CD14-positive monocyte (primary cell): ENCODE results near the gene MIER3. TPM values are rescaled to one million over a fixed set of nuclear protein-coding genes. Genes with fewer than 3 reads are reported as not detected.
A peak's percentile ranks its signal among the peaks of the same experiment; 100 is the strongest.

Experiments used
- DNase-seq, 3 donors: peaks; one replicate each; pipeline ENCODE4 v3.0.0-alpha.2; 2011 to 2022
- H2AFZ ChIP-seq: 2 replicates; pipeline ENCODE4 v1.6.0; 2012; ENCODE audit warnings: mild to moderate bottlenecking, low read depth, low read length, inconsistent platforms; ENCODE audit not compliant: insufficient read depth, poor library complexity, severe bottlenecking
- H3K27ac ChIP-seq, 2 donors: 1 replicate in 1 of 2; 2 replicates in 1 of 2; pipeline ENCODE4 v1.5.1; 2012 to 2013; ENCODE audit warnings: low read length in 2 of 2, control low read depth in 1 of 2, inconsistent platforms in 1 of 2, low read depth in 1 of 2, mild to moderate bottlenecking in 1 of 2
- H3K27me3 ChIP-seq, 2 donors: one replicate each; pipeline versions ENCODE4 v1.6.0 to v1.6.1; 2011 to 2013; ENCODE audit warnings: low read length in 2 of 2; ENCODE audit not compliant: control insufficient read depth in 2 of 2, insufficient read depth in 2 of 2
- H3K36me3 ChIP-seq, 2 donors: replicated peaks in 1 of 2; 1 replicate in 1 of 2; 2 replicates in 1 of 2; pipeline versions ENCODE4 v1.5.1 to v1.6.1; 2012 to 2013; ENCODE audit warnings: low read length in 2 of 2, control low read depth in 1 of 2, inconsistent platforms in 1 of 2, mild to moderate bottlenecking in 1 of 2; ENCODE audit not compliant: insufficient read depth in 2 of 2, control insufficient read depth in 1 of 2
- H3K4me1 ChIP-seq, 2 donors: 1 replicate in 1 of 2; 2 replicates in 1 of 2; pipeline versions ENCODE4 v1.5.1 to v1.6.1; 2012 to 2013; ENCODE audit warnings: low read length in 2 of 2, control low read depth in 1 of 2, inconsistent platforms in 1 of 2, mild to moderate bottlenecking in 1 of 2, moderate library complexity in 1 of 2; ENCODE audit not compliant: insufficient read depth in 2 of 2, control insufficient read depth in 1 of 2
- H3K4me2 ChIP-seq: replicated peaks from 2 replicates; pipeline ENCODE3; 2012; ENCODE audit warnings: low read length, moderate library complexity, mild to moderate bottlenecking; ENCODE audit not compliant: poor library complexity, severe bottlenecking; ENCODE audit errors: extremely low read depth
- H3K4me3 ChIP-seq, 3 experiments: fragments of 200-600 bp in 1 of 3; sonication (generic) in 1 of 3; replicated peaks in 1 of 3; 1 replicate in 2 of 3; 2 replicates in 1 of 3; pipeline ENCODE4 v1.5.1; 2011 to 2013; ENCODE audit warnings: low read length in 3 of 3, mild to moderate bottlenecking in 3 of 3, control low read depth in 2 of 3, low read depth in 2 of 3, inconsistent platforms in 1 of 3, moderate library complexity in 1 of 3
- H3K79me2 ChIP-seq: 2 replicates; pipeline ENCODE4 v1.6.0; 2012; ENCODE audit warnings: mild to moderate bottlenecking, control low read depth, inconsistent platforms, low read length, moderate library complexity; ENCODE audit not compliant: insufficient read depth
- H3K9ac ChIP-seq: 2 replicates; pipeline ENCODE4 v1.6.0; 2017; ENCODE audit warnings: low read length, mild to moderate bottlenecking; ENCODE audit not compliant: insufficient read depth, poor library complexity, severe bottlenecking
- H3K9me3 ChIP-seq, 2 donors: replicated peaks in 1 of 2; 1 replicate in 1 of 2; 2 replicates in 1 of 2; pipeline versions ENCODE4 v1.5.1 to v1.6.1; 2012 to 2013; ENCODE audit warnings: low read length in 2 of 2, control low read depth in 1 of 2; ENCODE audit not compliant: control insufficient read depth in 1 of 2, insufficient read depth in 1 of 2
- H4K20me1 ChIP-seq: 2 replicates; pipeline ENCODE4 v1.6.0; 2012; ENCODE audit warnings: mild to moderate bottlenecking, low read length, control low read depth, moderate library complexity; ENCODE audit not compliant: insufficient read depth
- H3K27ac Mint-ChIP-seq, 7 donors: one replicate each; pipeline ENCODE4 v1.8.0; 2020; ENCODE audit warnings: mild to moderate bottlenecking in 7 of 7, mixed read lengths in 7 of 7, moderate library complexity in 6 of 7, inconsistent platforms in 2 of 7
- H3K27me3 Mint-ChIP-seq, 3 donors: one replicate each; pipeline ENCODE4 v1.8.0; 2021 to 2022; ENCODE audit warnings: low read depth in 3 of 3, mild to moderate bottlenecking in 3 of 3, mixed read lengths in 3 of 3, moderate library complexity in 3 of 3, inconsistent platforms in 1 of 3
- H3K36me3 Mint-ChIP-seq, 2 donors: one replicate each; pipeline ENCODE4 v1.8.0; 2020; ENCODE audit warnings: mixed read lengths in 2 of 2, inconsistent platforms in 1 of 2, mild to moderate bottlenecking in 1 of 2
- H3K4me1 Mint-ChIP-seq: one replicate; pipeline ENCODE4 v1.8.0; 2020; ENCODE audit warnings: mild to moderate bottlenecking, mixed read lengths
- H3K4me3 Mint-ChIP-seq, 2 donors: one replicate each; pipeline ENCODE4 v1.8.0; 2020; ENCODE audit warnings: mild to moderate bottlenecking in 2 of 2, mixed read lengths in 2 of 2, moderate library complexity in 1 of 2
- H3K9me3 Mint-ChIP-seq, 7 donors: one replicate each; pipeline ENCODE4 v1.8.0; 2020 to 2022; ENCODE audit warnings: mixed read lengths in 7 of 7, mild to moderate bottlenecking in 6 of 7, moderate library complexity in 6 of 7, inconsistent platforms in 2 of 7
- WGBS: methylation state at CpG from one replicate; pipeline ENCODE4 v1.1.5; 2013; ENCODE audit warnings: missing lambda C conversion rate; ENCODE audit not compliant: insufficient coverage; 5-methylcytosine and 5-hydroxymethylcytosine counted together
- intact Hi-C, 2 donors: fragments of 100-400 bp; cut with micrococcal nuclease; formaldehyde crosslinking; loops; one replicate each; pipeline versions ENCODE4 v1.15.0 to v1.15.1; 2023
- polyA plus RNA-seq, 3 donors: library from polyadenylated mRNA; depleted of rRNA in 1 of 3; unstranded in 2 of 3; stranded (reverse) in 1 of 3; fragments of 300-500 nt in 2 of 3; fragments of >200 nt in 1 of 3; fragmentation: Illumina TruSeq in 2 of 3; gene quantifications; 1 replicate in 2 of 3; 2 replicates in 1 of 3; pipeline ENCODE4 v1.2.3, GENCODE V29; 2012 to 2021
- TF ChIP-seq, protein P1 (sequence below): fragments of 200-600 bp; IDR thresholded peaks from one replicate; pipeline ENCODE4 v1.8.0; 2022; ENCODE audit warnings: antibody characterized with exemption, mild to moderate bottlenecking

The MIER3 gene
- polyA plus RNA-seq, 3 donors: 2.4 to 5.7 (median 2.9) TPM

DNA sequence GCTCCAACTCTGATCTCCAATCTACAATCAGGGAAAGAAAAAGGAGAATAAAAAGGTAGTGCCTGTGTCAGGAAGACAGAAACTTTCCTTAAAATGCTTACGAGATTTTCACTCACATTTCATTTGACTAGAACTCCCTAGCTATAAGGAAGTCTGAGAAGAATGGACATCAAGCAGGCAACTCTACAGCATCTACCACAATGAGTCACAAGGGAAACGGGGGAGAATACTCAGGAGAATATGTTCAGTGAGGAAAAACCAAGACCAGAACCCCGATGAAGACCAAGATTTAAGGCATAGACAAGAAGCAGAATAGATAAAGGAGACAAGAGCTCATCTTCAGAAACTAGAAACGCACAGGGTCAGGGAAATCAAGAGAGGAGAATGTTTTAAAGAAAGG lies 51.5 kb downstream of the MIER3 start:
- H3K36me3 Mint-ChIP-seq: peaks cover 15 to 18% of the 10 kb centered on the region in 2 donors
- H3K4me3 ChIP-seq: no peak overlapping the region
- peaks cover 0 to 5% of the 10 kb centered on the region in 2 donors for H3K4me1 ChIP-seq
- no peaks in the 10 kb centered on the region for H3K27me3 Mint-ChIP-seq
- H3K4me2 ChIP-seq: peak overlapping the region; percentile 23
- H3K4me3 Mint-ChIP-seq: no peak overlapping the region
- peak overlapping the region in 1 of 2 donors; percentile 6 for H3K27ac ChIP-seq
- no peak overlapping the region for H2AFZ ChIP-seq
- no peak overlapping the region for H3K27ac Mint-ChIP-seq
- peaks cover 4% of the 10 kb centered on the region for H3K4me1 Mint-ChIP-seq
- H3K27me3 ChIP-seq: no peaks in the 10 kb centered on the region
- intact Hi-C loops: loop anchor here (5.0 to 10.0 kb wide), 5 partner anchors 54 to 1564 kb away; partner anchors contain the start of genes MIER3 (in 1 of the 2) and PLK2 (in 1 of the 2)
- peaks cover 31% of the 10 kb centered on the region for H4K20me1 ChIP-seq
- peaks cover 0 to 5% (median 1%) of the 10 kb centered on the region in 7 donors for H3K9me3 Mint-ChIP-seq
- TF ChIP-seq, protein P1, sequence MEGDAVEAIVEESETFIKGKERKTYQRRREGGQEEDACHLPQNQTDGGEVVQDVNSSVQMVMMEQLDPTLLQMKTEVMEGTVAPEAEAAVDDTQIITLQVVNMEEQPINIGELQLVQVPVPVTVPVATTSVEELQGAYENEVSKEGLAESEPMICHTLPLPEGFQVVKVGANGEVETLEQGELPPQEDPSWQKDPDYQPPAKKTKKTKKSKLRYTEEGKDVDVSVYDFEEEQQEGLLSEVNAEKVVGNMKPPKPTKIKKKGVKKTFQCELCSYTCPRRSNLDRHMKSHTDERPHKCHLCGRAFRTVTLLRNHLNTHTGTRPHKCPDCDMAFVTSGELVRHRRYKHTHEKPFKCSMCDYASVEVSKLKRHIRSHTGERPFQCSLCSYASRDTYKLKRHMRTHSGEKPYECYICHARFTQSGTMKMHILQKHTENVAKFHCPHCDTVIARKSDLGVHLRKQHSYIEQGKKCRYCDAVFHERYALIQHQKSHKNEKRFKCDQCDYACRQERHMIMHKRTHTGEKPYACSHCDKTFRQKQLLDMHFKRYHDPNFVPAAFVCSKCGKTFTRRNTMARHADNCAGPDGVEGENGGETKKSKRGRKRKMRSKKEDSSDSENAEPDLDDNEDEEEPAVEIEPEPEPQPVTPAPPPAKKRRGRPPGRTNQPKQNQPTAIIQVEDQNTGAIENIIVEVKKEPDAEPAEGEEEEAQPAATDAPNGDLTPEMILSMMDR: no peak
- peak; percentile 12 to 36 (median 22) for DNase-seq
- WGBS: 38% methylated on average over 2 of the region's 4 CpGs
- no peaks in the 10 kb centered on the region for H3K9me3 ChIP-seq
- no peak overlapping the region for H3K9ac ChIP-seq
- no peaks in the 10 kb centered on the region for H3K79me2 ChIP-seq
- peaks cover 14 to 20% of the 10 kb centered on the region in 2 donors for H3K36me3 ChIP-seq

DNA sequence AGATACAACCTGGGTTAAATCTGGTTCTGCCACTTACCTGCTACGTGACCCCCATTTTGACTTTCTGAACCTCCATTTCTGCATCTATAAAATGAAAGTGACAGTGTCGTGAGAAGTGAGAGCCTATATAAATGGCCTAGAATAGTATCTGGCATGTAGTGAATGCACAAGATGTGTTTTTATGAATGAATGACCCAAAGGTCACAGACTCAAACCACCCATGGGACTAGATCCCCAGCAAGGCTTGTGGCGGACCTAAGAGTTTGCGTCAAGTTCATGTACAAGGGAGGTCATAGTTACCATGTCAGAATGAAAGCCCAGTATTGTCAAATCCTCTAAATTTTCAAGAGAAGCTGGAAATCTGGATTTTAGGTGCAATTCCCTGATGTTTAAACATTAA lies 53.7 kb downstream of the MIER3 start:
- Histone ChIP-seq H3K4me2 (no peak overlapping the region), H3K9ac (no peak overlapping the region), H3K9me3 (no peaks in the 10 kb centered on the region), H3K27me3 (no peaks in the 10 kb centered on the region), H3K4me3 (no peak overlapping the region), H2AFZ (no peak overlapping the region), H3K36me3 (peaks cover 35 to 42% of the 10 kb centered on the region in 2 donors), H4K20me1 (peaks cover 51% of the 10 kb centered on the region), H3K27ac (no peak overlapping the region), H3K79me2 (no peaks in the 10 kb centered on the region), H3K4me1 (peaks cover 0 to 5% of the 10 kb centered on the region in 2 donors)
- peaks cover 0 to 1% (median 0%) of the 10 kb centered on the region in 7 donors for H3K9me3 Mint-ChIP-seq
- no peaks in the 10 kb centered on the region for H3K27me3 Mint-ChIP-seq
- no peak overlapping the region for H3K4me3 Mint-ChIP-seq
- WGBS: no CpG with 5 or more reads among the region's 4 CpGs
- H3K36me3 Mint-ChIP-seq: peaks cover 37 to 39% of the 10 kb centered on the region in 2 donors
- peaks cover 2% of the 10 kb centered on the region for H3K4me1 Mint-ChIP-seq
- TF ChIP-seq, protein P1: no peak
- no peak for DNase-seq
- peak overlapping the region in 1 of 7 donors; percentile 15 for H3K27ac Mint-ChIP-seq
- intact Hi-C loops: no loop called here
